ENCODE data around the gene COQ10B.
"Not testable (repeated sequence)": the region's sequence is repeated elsewhere in the genome, so short reads cannot be mapped to it uniquely, and the experiment has no call there.

The COQ10B gene

GRCh38 chr2:197452754-197453122 is 614 bp upstream of the COQ10B start:
- DNase-seq: no peak

GRCh38 chr2:197453914-197454398 is 604 bp downstream of the COQ10B start:
- DNase-seq: no peak

- DNase-seq: no peak
These were observed 1.6 kb downstream of the COQ10B start for GRCh38 chr2:197454923-197455322.

- no peak for DNase-seq
These were observed 2.1 kb downstream of the COQ10B start for GRCh38 chr2:197455428-197455827.

- DNase-seq: no peak
These were observed 7.3 kb downstream of the COQ10B start for GRCh38 chr2:197460649-197461048.

- DNase-seq: no peak
These were observed 7.7 kb downstream of the COQ10B start for GRCh38 chr2:197461057-197461456.

- DNase-seq: no peak
These were observed 10.8 kb downstream of the COQ10B start for GRCh38 chr2:197464175-197464574.

GRCh38 chr2:197472166-197472565 is 18.8 kb downstream of the COQ10B start:
- DNase-seq: no peak

GRCh38 chr2:197477797-197478196 is 24.4 kb downstream of the COQ10B start:
- no peak for DNase-seq

- DNase-seq: no peak
These were observed 27.0 kb downstream of the COQ10B start for GRCh38 chr2:197480165-197481036.

GRCh38 chr2:197484248-197484647 is 30.9 kb downstream of the COQ10B start:
- DNase-seq: not testable (repeated sequence)

GRCh38 chr2:197486175-197486574 is 32.8 kb downstream of the COQ10B start:
- no peak for DNase-seq

- no peak for DNase-seq
These were observed 34.0 kb downstream of the COQ10B start for GRCh38 chr2:197487385-197487784.

GRCh38 chr2:197495433-197496134 is 42.2 kb downstream of the COQ10B start:
- DNase-seq: no peak

- no peak for DNase-seq
These were observed 43.3 kb downstream of the COQ10B start for GRCh38 chr2:197496695-197497094.

GRCh38 chr2:197497326-197497725 is 44.0 kb downstream of the COQ10B start:
- DNase-seq: no peak

- DNase-seq: no peak
These were observed 45.0 kb downstream of the COQ10B start for GRCh38 chr2:197498235-197498936.

GRCh38 chr2:197498937-197499593 is 45.7 kb downstream of the COQ10B start:
- DNase-seq: peak; percentile 35

GRCh38 chr2:197499594-197500502 is 46.5 kb downstream of the COQ10B start, which contains the start of the genes HSPD1 and HSPE1:
TSS of gene HSPD1 (minus strand) at chr2:197499840. CDS start at chr2:197498848, 992 bp downstream.
TSS of gene HSPE1 (plus strand) at chr2:197500379. CDS start at chr2:197500437, 58 bp downstream.
- peak; percentile 97 for DNase-seq

GRCh38 chr2:197500503-197501131 is 47.3 kb downstream of the COQ10B start:
- peak; percentile 47 for DNase-seq

- no peak for DNase-seq
These were observed 48.8 kb downstream of the COQ10B start for GRCh38 chr2:197502201-197502600.
